NCI-H1105 (cell line): ENCODE measurements around the gene MRGPRX2.

Experiments used
- DNase-seq: peaks from one replicate; lab custom pipeline; 2025; lab: John Stamatoyannopoulos, UW

MRGPRX2 gene

GRCh38 chr11:19075636-19076035, 15.1 kb upstream of the MRGPRX2 start:
- no peak for DNase-seq

- no peak for DNase-seq
Measured at GRCh38 chr11:19073454-19074415, 13.2 kb upstream of the MRGPRX2 start.

- no peak for DNase-seq
Measured at GRCh38 chr11:19072464-19072863, 11.9 kb upstream of the MRGPRX2 start.

- DNase-seq, result peak; percentile 86
Measured at GRCh38 chr11:19071255-19071654, 10.7 kb upstream of the MRGPRX2 start.

GRCh38 chr11:19059833-19060232, 684 bp downstream of the MRGPRX2 start:
- no peak for DNase-seq

GRCh38 chr11:19055905-19056304, 4.6 kb downstream of the MRGPRX2 start:
- no peak for DNase-seq

GRCh38 chr11:19055016-19055415, 5.5 kb downstream of the MRGPRX2 start:
- no peak for DNase-seq

- DNase-seq, result no peak
Measured at GRCh38 chr11:19053909-19054308, 6.6 kb downstream of the MRGPRX2 start.

- no peak for DNase-seq
Measured at GRCh38 chr11:19050281-19050680, 10.2 kb downstream of the MRGPRX2 start.

GRCh38 chr11:19049351-19049750, 11.2 kb downstream of the MRGPRX2 start:
- no peak for DNase-seq

GRCh38 chr11:19040051-19040450, 20.5 kb downstream of the MRGPRX2 start:
- DNase-seq, result no peak

- no peak for DNase-seq
Measured at GRCh38 chr11:19039409-19039808, 21.1 kb downstream of the MRGPRX2 start.

GRCh38 chr11:19032990-19033389, 27.5 kb downstream of the MRGPRX2 start:
- no peak for DNase-seq

GRCh38 chr11:19027829-19028595, 32.5 kb downstream of the MRGPRX2 start:
- no peak for DNase-seq

- no peak for DNase-seq
Measured at GRCh38 chr11:19026862-19027261, 33.7 kb downstream of the MRGPRX2 start.

- no peak for DNase-seq
Measured at GRCh38 chr11:19025481-19026406, 34.8 kb downstream of the MRGPRX2 start.

GRCh38 chr11:19020831-19021230, 39.7 kb downstream of the MRGPRX2 start:
- no peak for DNase-seq

- no peak for DNase-seq
Measured at GRCh38 chr11:19018901-19019300, 41.6 kb downstream of the MRGPRX2 start.

GRCh38 chr11:19013181-19013857, 47.2 kb downstream of the MRGPRX2 start:
- no peak for DNase-seq

- DNase-seq, result no peak
Measured at GRCh38 chr11:19012636-19013035, 47.9 kb downstream of the MRGPRX2 start.
